HG03175 (cell line): ENCODE measurements around the gene GPR158.

Experiments used
- ATAC-seq: cut with Tn5 transposase; IDR thresholded peaks from one replicate; pipeline ENCODE4 v1.9.1; 2021; ENCODE audit warnings: mild to moderate bottlenecking, moderate library complexity; ENCODE audit not compliant: unreplicated experiment

The GPR158 gene

DNA sequence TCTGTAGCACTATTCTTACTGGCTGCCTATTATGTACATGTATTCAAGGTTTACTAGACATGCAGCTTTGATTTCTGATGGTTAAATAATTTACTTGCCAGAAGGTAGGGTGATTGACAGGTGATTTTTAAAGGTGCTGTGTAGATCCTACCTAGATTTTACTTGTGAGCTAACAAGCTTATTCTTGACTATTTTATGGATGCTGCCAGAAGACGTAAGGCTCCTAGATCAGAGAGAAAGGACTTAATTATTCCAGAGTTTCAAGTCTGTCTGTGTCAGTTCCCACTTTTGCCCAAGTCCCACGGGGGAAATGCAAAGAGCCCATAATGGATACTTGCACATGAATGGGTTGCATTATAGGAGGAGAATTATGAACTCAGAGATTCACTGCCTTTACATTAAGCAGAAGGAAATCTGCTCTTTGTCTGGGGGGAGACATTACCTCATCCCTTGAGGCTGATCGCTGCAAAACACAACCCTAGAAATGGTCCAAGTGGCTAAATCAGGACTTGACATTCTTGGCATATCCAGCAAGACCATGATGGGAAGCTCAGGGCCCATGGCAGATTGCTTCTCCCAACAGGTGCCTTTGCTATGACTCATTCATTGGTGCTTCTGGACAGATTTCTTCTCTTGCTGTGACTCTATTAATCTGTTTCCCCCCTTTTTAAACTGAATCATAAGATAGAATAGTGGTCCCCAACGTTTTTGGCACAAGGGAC lies 32.1 kb downstream of the GPR158 start:
- no peak for ATAC-seq

DNA sequence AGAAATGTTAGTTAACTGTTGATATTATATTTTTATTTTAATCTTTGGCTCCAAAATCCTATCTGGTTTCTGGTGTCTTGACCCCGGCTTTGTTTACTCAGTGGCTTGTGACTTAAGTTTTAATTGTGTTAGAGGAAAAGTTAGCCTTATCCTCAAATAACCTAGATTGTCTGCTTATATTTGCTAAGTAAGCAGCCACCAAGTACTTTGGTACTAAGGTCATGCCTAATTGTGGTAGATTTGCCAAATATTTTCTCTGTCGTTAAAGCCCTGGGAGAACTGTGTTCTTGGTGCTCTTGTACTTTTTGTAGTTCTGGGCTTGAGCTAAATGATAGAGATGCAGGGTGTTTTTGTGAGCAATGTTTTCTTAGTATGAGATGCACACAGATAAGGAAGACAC lies 34.8 kb downstream of the GPR158 start:
- no peak for ATAC-seq

DNA sequence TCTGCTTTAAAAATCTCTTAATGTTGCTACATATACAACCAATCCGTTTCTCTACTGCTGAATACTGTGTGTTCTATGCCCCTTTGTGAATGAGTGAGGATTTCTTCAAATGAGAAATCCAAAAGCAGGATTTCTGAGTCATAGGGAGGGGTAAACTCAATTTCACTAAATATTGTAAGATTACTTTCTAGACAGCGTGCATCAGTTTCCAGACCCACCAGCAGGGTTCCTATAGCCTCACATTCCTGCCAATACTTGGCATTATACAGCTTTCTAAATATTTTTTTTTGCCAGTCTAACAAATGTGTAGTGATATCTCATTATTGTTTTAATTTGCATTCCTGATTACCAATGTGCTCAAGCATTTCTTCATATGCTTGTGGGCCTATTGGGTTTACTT lies 35.5 kb downstream of the GPR158 start:
- no peak for ATAC-seq

DNA sequence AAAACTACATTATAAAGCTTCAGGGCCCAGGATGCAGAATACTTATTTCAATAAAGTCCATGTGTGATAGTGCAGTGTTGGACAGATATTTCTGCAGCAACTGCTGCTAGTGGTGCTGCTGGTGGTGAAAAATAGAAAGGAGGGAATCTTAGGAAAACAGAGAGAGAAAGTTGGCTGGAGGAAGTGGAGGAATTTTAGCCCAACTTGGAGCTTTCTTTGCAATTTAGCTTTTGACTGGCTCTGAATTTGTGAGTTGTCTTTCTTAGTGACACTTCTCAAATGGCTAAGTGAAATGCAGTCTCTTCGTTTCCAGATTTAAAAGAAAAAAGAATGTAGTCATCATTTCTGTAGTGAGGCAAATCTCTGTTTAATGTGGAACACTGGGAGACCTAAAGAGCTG lies 45.4 kb downstream of the GPR158 start:
- ATAC-seq = no peak

DNA sequence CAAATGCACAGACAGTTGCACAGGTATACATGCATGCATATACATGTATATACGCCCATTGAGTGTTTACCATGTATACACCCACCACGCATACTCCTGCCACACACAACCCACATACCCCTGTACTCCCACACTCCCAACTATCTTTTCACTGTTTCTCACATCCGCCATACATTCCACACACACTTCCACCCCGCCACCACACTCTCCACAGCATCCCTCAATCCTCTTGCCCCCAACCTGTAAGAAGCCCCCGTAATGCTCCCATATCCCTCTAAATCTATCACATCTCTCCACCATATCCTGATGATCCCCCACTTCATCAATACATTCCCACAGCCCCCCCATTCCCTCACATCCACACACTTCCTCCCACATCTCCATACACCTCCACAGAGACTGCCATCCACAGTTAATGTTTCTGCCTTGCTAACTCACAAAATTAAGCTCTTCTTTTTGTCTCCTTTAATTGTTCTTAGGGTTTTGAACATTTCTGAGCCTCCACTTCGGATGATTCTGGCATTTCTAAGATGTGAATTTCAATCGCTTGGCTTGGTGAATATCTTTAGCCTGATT lies 47.4 kb downstream of the GPR158 start:
- ATAC-seq = no peak

DNA sequence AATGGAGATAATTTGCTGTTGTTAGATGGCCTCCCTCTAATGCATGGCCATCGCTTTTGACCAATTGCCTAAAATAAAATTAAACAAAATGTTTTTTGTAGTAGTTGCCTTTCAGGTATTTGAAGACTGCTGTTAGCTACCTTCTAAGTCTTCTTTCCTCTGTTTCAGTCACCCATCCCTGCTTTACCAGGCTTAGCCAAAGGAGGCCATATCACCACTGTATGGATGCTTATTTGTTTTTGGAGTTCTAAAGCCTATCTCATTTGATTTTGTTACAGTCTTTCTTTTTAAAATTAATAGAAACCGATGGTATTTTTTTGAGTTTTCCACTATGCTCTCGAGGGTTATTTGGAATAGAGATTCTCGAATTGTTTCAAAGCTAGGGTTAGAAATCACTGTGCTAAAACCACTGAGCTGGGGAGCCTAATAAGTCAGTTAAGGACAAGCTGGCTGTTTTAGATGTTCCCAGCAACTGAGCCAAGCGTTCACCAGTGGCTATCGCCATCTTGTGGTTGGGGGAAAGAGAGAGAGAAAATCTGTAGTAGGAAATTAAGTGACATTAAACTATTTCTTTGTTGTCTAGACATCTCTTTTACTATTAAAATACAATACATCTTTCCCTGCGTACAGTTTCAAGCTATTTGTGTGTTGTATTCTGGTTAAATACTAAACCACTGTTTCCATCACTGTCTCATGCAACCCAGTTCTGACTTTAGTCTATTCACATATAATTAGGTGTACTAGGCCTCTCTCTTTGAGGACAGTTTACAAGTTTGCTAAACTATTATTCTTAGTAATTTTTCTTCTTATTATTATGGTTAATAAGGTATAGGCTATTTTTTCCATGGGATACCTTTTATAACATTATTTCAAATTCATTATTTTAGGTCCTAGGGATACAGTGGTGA lies 52.2 kb downstream of the GPR158 start:
- ATAC-seq = no peak

DNA sequence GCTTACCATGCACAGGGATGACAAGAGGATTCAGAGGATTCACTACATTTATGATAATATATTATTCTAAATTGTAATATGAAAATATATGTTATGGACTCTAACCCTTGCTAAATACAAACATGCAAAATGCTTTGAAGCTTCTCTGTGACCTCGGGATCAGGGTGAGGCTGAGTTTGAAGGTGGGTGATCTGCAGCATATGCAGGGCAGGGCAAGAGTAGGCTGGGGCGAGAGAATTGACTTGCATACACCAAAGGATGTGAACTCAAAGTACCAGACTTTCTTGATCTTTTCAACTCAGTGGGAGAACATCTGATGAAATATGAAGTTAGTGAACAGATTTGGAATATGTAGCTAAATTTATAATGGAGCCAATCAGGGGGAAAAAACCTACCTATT lies 57.0 kb downstream of the GPR158 start:
- no peak for ATAC-seq

DNA sequence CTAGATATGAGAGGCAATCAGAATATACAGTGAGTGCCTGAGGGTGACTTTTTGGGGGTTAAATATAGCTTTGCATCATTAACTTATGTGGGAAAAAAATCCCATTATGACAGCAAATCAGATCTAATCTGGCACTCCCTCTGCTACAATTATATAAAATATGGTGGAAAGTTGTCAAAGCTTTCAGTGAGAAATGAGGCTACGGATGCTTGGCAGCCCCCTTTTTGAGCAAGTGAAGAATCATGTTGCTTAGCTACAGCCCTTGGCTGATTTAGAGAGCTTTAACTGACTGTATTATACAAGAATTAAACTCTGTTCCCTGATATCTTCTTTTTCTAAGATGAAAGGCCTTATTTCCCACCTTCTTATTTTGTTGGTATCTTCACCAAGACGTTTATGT lies 57.4 kb downstream of the GPR158 start:
- ATAC-seq = no peak

DNA sequence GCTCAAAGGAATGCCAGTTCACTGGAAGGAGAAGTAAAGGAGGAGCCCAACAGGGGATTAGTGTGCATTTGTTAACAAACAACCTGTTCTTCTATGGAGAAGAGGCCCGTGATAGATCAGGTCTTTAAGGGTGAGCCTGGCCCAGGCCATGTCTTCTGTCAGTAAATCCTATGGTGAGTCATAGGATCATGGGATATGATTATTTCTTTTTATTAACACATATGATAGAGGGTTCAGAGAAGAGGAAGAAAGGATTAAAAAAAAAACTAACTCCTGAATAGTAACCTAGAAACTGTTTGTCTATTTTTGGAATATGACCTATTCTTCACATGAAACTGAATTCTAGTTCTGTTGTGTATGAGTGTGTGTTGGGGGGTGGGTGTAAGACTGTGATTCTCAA lies 70.4 kb downstream of the GPR158 start:
- no peak for ATAC-seq

DNA sequence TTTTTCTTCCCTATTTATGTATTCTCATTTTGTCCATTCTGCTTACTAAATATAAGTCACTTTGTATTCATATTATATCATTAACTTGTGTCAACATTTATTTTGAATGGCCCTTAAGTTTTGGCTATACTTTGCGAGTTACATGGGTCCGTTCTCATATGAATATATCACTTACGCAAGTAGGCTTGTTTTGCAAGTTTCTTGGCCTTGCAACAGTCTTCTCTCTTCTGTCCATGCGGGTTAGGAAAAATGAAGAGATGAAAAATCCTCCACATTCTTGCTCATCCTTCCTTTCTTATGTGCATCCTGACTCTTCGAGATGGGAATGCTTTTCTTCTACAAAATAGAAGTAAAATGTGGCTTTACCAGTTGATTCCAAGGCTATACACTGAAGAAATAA lies 82.8 kb downstream of the GPR158 start:
- ATAC-seq = no peak

DNA sequence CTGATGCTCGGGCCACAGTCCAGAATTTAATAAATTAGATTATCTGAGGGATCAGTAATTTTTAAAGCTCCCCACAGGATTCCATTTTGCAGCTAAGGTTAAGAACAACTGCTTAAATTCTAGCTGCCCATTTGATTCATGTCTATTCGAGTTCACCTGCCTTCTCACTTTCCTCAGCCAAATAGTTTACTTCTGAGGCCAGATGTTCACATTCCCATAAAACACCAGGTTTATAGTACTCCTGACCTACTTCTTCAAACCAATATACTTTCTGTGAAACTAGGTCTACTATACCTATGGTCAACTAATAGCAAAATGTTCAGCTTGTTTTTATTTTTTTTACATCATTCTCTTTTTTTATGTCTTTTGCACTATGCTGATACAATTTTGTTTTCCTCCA lies 86.3 kb downstream of the GPR158 start:
- no peak for ATAC-seq

DNA sequence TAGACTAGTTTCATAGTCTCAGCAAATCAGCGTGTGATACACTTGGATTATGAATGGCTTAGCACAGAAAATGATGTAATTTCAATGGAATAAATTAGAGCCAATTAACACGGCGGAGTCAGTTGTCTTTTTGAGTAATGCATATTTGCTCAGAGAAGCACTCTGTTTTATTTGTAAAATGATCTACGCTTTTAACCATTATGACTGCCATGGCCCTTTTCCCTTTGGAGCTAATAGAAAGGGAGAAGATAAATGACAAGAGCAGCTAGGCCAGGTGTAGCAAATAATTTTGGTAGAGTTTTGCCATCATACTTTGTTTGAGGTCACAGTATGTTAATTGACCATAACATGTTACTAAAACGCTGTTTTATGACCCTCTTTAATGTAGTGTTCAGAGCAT lies 86.8 kb downstream of the GPR158 start:
- no peak for ATAC-seq

DNA sequence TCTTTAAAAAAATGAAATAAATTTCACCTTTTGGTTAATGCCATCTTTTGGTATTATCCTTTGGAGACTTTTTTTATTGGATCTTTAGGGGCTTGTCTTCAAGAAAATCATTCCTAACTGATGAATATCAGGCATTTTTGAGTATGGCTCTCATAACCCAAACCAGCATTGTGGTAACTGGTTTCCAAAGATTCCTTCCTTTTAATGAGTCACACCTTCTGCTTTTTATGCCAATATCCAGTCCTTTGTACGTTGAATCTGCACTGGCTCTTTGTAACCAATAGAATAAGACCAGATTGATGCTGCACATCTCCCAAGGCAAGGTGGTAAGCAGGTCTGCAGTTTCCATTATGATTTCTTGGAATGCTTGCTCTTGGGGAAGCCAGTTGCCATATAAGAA lies 89.1 kb downstream of the GPR158 start:
- no peak for ATAC-seq

DNA sequence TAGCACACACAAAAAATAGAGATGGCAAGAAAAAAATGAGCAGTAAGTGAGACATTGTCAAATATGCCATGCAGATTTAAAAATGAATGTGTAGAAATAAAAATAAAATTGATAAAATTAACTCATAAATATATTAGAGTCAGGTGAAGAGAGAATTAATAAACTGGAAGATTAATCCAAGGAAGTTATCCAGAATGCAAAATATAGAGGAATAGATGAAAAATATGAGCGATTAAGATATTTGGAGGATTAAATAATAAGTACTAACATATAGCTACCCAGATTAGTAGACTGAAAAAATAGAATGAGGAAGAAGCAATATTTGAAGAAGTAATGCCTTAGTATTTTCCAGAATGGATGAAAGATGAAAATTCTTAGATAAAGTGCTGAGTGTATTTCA lies 103.4 kb downstream of the GPR158 start:
- ATAC-seq = no peak

DNA sequence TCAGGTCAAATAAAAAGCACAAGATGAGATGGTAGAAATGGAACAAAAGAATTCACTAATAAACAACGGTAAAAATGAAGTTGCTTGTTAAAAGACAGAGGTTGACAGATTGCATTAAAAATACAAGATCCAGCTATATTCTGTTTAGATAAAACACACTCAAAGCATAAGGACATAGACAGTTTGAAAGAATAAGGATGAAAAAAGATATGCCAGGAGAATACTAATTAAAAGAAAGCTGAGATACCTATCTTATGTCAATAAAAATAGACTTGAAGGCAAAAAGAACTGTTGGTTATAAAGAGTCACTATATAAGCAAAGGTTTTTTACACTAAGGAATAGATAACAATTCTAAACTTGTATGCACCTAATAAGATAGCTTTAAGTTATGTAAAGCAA lies 105.3 kb downstream of the GPR158 start:
- no peak for ATAC-seq

DNA sequence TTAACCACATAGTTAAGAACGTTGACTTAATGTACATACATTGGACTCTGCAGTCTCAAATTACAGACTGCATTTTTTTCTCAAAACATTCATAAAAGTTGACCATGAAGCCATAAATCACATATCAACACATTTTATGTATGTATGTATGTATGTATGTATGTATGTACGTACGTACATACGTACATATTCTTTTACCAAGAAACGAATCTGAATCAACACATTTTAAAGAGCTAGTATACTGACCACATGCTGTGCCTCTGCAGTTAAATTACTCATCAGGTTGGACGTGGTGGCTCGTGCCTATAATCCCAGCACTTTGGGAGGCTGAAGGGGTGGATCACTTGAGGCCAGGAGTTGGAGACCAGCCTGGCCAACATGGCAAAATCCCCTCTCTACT lies 105.8 kb downstream of the GPR158 start:
- no peak for ATAC-seq

DNA sequence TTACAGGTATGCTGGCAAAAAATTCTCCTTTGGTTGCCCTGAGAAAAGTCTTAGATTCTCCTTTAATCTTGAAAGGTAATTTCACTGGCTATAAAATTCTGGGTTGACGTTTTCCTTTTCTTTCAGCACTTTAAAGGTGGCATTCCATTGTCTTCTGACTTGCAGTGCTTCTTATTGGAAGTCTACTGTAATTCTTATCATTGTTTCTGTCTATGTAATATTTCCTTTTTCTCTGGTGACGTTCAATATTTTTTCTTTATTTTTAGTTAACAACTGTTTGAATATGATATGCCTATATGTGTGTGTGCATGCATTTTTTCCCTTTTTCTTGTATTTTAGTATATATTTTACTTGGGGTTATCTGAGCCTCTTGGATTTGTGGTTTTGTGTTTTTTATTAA lies 111.0 kb downstream of the GPR158 start:
- ATAC-seq = no peak

DNA sequence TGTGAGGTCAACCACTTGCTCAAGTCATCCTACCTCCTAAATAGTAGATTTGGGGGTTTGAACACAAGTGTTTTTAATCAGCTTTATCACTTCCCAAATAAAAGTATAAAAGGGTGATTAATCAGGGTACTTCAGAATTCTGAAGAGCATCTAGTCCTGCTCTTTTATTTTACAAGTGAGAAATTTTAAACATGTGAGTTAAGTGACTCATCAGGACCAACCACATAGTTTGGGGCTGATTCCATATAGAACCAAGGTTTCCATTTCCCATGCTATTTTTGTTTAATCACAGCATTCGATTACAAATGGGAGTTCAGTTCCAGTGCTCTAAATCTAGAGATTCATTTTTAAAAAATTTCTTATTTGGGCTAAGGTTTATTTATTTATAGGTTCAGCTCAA lies 113.4 kb downstream of the GPR158 start:
- no peak for ATAC-seq

DNA sequence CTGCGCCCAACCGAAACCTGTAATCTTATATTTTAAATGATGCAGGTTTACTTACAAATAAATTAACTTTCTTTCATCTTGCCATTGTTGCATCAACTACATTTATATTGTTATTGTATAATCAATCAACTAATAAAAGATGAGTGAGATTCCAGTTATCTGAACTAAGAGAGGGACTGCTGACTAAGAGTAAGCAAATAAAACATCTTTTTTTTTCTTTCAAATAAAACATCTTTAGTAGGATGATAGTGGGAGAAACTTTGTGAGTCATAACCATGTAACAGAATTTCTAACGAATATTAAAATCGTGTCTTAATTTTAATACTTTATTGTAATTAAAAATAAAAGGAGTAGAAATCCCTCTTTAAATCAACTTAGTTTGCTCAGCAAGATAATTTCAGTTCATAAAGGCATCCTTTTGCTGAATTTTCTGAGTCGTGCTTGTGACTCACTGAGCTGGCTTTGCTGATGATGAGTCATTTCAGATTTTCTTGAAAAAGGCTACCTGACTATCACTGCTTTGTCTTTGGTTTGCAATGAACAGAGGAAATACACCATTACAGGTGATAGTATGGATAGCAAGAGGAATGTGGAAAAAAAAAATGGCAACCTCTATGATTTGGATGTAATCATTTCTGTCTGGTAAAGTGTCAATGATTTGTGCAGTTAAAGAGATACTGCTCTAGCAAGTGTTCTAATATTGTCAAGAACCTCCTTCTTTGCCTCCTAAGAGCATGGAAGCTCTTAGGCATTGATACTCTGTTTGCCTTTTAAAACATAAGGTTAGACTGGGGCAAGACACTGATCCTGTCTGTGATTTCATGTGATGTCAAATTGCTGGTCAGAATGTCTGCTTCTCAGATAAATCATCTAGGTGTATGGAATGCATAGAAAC lies 119.5 kb downstream of the GPR158 start:
- no peak for ATAC-seq

DNA sequence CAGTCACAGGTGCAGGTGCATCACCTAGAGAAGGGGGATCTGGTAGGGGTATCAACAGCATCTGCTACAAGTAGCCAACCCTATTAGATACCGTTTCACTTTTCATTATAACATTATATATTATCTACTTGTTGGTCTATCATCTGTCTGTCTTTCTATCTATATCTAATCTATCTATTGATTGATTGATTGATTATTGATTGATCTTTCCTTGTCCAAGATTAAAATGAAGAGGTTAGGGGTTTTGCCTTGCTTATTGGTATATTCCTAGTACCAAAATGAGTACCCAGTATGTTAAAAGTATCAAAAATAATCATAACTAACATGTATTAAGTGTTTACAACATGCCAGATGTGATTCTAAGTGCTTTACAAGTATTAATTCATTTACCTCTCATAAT lies 121.5 kb downstream of the GPR158 start:
- no peak for ATAC-seq

DNA sequence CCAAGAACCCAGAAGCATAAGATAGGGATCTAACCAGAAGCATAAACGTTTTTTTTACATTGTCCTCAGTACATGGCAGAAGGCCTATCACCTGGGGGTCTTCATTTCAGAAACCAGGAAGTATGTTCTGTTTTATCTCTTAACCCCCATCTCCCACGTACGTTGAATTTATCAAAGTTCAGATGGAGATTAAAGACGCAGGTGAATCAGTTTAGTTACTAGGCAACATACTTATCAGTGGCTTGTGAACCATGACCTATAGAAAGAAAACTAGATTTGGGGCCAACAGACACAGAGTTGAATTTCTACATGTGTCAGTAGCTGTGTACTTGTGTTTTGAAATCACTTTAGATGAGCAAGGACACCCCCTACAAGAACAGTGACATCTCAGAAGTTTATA lies 122.7 kb downstream of the GPR158 start:
- ATAC-seq = no peak
